Trophoblast cell (in vitro differentiated cells and primary cell): ENCODE data around the gene SPG11.
"Not testable (repeated sequence)": the region's sequence is repeated elsewhere in the genome, so short reads cannot be mapped to it uniquely, and the experiment has no call there.

Source experiments
- DNase-seq, 2 donors: peaks; one replicate each; pipeline ENCODE4 v3.0.0-alpha.2; 2016
- H2AFZ ChIP-seq: 2 replicates; pipeline ENCODE4 v1.6.1; 2013; ENCODE audit warnings: low read length, moderate library complexity, mild to moderate bottlenecking; ENCODE audit not compliant: insufficient read depth, poor library complexity
- H2AK5ac ChIP-seq: 2 replicates; pipeline ENCODE4 v1.6.1; 2013; ENCODE audit warnings: mild to moderate bottlenecking, low read length
- H2BK120ac ChIP-seq: 2 replicates; pipeline ENCODE4 v1.6.1; 2013; ENCODE audit warnings: low read length, mild to moderate bottlenecking, moderate library complexity; ENCODE audit not compliant: insufficient read depth, poor library complexity
- H2BK12ac ChIP-seq: 2 replicates; pipeline ENCODE4 v1.6.1; 2013; ENCODE audit warnings: mild to moderate bottlenecking, low read length, moderate library complexity
- H2BK5ac ChIP-seq: 2 replicates; pipeline ENCODE4 v1.6.1; 2013; ENCODE audit warnings: low read length, low read depth, moderate library complexity, mild to moderate bottlenecking; ENCODE audit not compliant: poor library complexity
- H3K14ac ChIP-seq: 2 replicates; pipeline ENCODE4 v1.6.1; 2013; ENCODE audit warnings: mild to moderate bottlenecking, low read length
- H3K18ac ChIP-seq: 2 replicates; pipeline ENCODE4 v1.6.1; 2013; ENCODE audit warnings: mild to moderate bottlenecking, low read length
- H3K23ac ChIP-seq: 2 replicates; pipeline ENCODE4 v1.6.1; 2013; ENCODE audit warnings: low read length
- H3K27ac ChIP-seq: 2 replicates; pipeline ENCODE4 v1.5.1; 2013; ENCODE audit warnings: low read depth, mild to moderate bottlenecking, inconsistent platforms, low read length, moderate library complexity
- H3K27me3 ChIP-seq: 2 replicates; pipeline ENCODE4 v1.6.1; 2013; ENCODE audit warnings: inconsistent platforms, mild to moderate bottlenecking, low read length, moderate library complexity; ENCODE audit not compliant: insufficient read depth
- H3K36me3 ChIP-seq, 2 experiments: 1 replicate in 1 of 2; 2 replicates in 1 of 2; pipeline ENCODE4 v1.6.1; 2013; ENCODE audit warnings: low read length in 2 of 2, mild to moderate bottlenecking in 2 of 2, moderate library complexity in 1 of 2; ENCODE audit not compliant: insufficient read depth in 2 of 2, control insufficient read depth in 1 of 2
- H3K4ac ChIP-seq: 2 replicates; pipeline ENCODE4 v1.6.1; 2013; ENCODE audit warnings: low read depth, mild to moderate bottlenecking, low read length, moderate library complexity
- H3K4me1 ChIP-seq, 2 experiments: 1 replicate in 1 of 2; 2 replicates in 1 of 2; pipeline ENCODE4 v1.6.1; 2013; ENCODE audit warnings: low read length in 2 of 2, mild to moderate bottlenecking in 2 of 2, moderate library complexity in 1 of 2; ENCODE audit not compliant: insufficient read depth in 2 of 2, control insufficient read depth in 1 of 2
- H3K4me2 ChIP-seq: 2 replicates; pipeline ENCODE4 v1.6.1; 2013; ENCODE audit warnings: inconsistent platforms, mild to moderate bottlenecking, low read length, moderate library complexity
- H3K4me3 ChIP-seq: 2 replicates; pipeline ENCODE4 v1.5.1; 2013; ENCODE audit warnings: mild to moderate bottlenecking, low read depth, low read length, inconsistent platforms
- H3K79me1 ChIP-seq: one replicate; pipeline ENCODE4 v1.6.1; 2013; ENCODE audit warnings: low read length
- H3K79me2 ChIP-seq: 2 replicates; pipeline ENCODE4 v1.6.1; 2013; ENCODE audit warnings: low read length, mild to moderate bottlenecking; ENCODE audit not compliant: control insufficient read depth, insufficient read depth, poor library complexity
- H3K9ac ChIP-seq: 2 replicates; pipeline ENCODE4 v1.6.1; 2013; ENCODE audit warnings: mild to moderate bottlenecking, low read length
- H3K9me3 ChIP-seq: 2 replicates; pipeline ENCODE4 v1.6.1; 2013; ENCODE audit warnings: low read depth, mild to moderate bottlenecking, control low read depth, inconsistent platforms, low read length; ENCODE audit not compliant: insufficient read depth
- H4K12ac ChIP-seq: 2 replicates; pipeline ENCODE4 v1.6.1; 2013; ENCODE audit warnings: low read depth, mild to moderate bottlenecking, low read length, moderate library complexity
- H4K8ac ChIP-seq: 2 replicates; pipeline ENCODE4 v1.6.1; 2013; ENCODE audit warnings: low read depth, mild to moderate bottlenecking, low read length, moderate library complexity
- H4K91ac ChIP-seq: one replicate; pipeline ENCODE4 v1.6.1; 2013; ENCODE audit warnings: low read depth, mild to moderate bottlenecking, low read length, moderate library complexity
- WGBS: extraction: QIAGEN DNeasy Blood & Tissue Kit; methylation state at CpG from one replicate; pipeline ENCODE4 v1.1.7; 2013; ENCODE audit warnings: missing lambda C conversion rate; ENCODE audit not compliant: insufficient read length, insufficient coverage; ENCODE audit errors: extremely low coverage; 5-methylcytosine and 5-hydroxymethylcytosine counted together

SPG11 gene

DNA sequence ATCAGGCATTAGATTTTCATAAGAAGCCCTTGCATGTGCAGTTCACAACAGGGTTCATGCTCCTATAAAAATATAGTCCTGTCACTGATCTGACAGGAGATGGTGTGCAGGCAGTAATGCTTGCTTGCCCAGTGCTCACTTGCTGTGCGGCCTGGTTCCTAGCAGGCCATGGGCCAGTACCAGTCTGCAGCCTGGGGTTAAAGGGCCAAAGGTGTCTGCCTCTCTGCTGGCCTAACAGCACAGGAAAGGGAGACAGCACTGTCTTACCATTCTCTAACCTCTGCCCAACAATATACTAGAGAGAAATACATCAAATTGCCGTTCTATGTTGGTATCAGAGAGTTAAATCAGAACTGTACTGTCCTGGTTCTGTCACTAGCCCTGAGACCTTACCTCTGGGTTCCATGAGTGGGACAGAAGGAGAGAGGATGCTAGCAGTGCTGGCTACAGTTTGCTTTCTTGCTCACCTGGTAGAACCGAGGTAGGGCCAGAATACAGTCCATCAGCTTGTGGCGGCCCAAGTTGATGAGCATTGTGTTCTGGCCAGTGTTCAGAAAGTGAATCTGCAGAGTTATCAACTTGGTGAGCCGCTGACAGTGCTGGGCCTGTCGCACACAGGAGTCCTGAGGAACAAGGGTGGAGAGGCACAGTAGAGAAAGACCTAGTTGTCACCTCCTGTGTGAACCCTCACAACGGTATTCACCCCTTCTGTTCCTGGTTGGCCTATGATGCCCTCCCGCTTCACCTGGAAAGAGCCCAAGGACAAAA is 97.9 kb downstream of the SPG11 start:
- no peak overlapping the region for H2AK5ac ChIP-seq
- H3K36me3 ChIP-seq, result peaks cover 38 to 56% of the 10 kb centered on the region in 2 experiments
- WGBS, result no CpG with 5 or more reads among the region's 8 CpGs
- H3K79me2 ChIP-seq, result no peaks in the 10 kb centered on the region
- no peak overlapping the region for H3K18ac ChIP-seq
- no peak overlapping the region for H2AFZ ChIP-seq
- H4K8ac ChIP-seq, result no peak overlapping the region
- H3K4me2 ChIP-seq, result no peak overlapping the region
- no peak overlapping the region for H2BK120ac ChIP-seq
- H3K14ac ChIP-seq, result no peak overlapping the region
- no peak for DNase-seq
- peaks cover 3% of the 10 kb centered on the region in 2 experiments for H3K4me1 ChIP-seq
- H3K9me3 ChIP-seq, result peaks cover 12% of the 10 kb centered on the region
- no peak overlapping the region for H3K23ac ChIP-seq
- no peak overlapping the region for H2BK5ac ChIP-seq
- no peak overlapping the region for H2BK12ac ChIP-seq
- H3K4ac ChIP-seq, result no peak overlapping the region
- no peak overlapping the region for H3K27ac ChIP-seq
- no peak overlapping the region for H4K91ac ChIP-seq
- no peaks in the 10 kb centered on the region for H3K27me3 ChIP-seq
- H3K4me3 ChIP-seq, result no peak overlapping the region
- H4K12ac ChIP-seq, result no peak overlapping the region
- H3K79me1 ChIP-seq, result peaks cover 2% of the 10 kb centered on the region
- no peak overlapping the region for H3K9ac ChIP-seq

DNA sequence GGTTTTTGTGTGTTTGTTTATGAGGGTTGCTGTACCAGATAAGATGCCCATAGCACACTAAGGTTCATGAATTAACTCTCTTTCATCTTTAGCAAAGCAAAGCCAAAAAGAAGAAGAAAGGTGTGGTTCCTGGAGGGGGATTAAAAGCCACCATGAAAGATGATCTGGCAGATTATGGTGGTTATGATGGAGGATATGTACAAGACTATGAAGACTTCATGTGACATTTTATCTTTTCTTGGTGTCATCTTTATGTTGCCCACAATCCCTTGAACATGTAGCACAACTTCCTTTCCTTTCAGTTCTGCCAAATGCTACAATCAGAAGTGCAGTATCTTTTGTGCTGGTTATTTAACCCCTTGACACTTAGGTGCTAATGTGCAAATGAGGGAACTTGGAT is 102.5 kb downstream of the SPG11 start:
- not testable (repeated sequence) for H3K9ac ChIP-seq, H3K79me2 ChIP-seq, H4K91ac ChIP-seq, H3K27ac ChIP-seq, H2AK5ac ChIP-seq, H3K4me2 ChIP-seq, H4K12ac ChIP-seq, H2BK5ac ChIP-seq, H3K4me3 ChIP-seq, H2BK12ac ChIP-seq, H3K18ac ChIP-seq, H3K4me1 ChIP-seq, DNase-seq, H3K27me3 ChIP-seq, H3K79me1 ChIP-seq, H4K8ac ChIP-seq, H3K4ac ChIP-seq, H2BK120ac ChIP-seq, H3K23ac ChIP-seq, H3K14ac ChIP-seq, H2AFZ ChIP-seq
- Histone ChIP-seq H3K36me3 (peaks cover 37 to 50% of the 10 kb centered on the region in 2 experiments), H3K9me3 (peaks cover 11% of the 10 kb centered on the region)

DNA sequence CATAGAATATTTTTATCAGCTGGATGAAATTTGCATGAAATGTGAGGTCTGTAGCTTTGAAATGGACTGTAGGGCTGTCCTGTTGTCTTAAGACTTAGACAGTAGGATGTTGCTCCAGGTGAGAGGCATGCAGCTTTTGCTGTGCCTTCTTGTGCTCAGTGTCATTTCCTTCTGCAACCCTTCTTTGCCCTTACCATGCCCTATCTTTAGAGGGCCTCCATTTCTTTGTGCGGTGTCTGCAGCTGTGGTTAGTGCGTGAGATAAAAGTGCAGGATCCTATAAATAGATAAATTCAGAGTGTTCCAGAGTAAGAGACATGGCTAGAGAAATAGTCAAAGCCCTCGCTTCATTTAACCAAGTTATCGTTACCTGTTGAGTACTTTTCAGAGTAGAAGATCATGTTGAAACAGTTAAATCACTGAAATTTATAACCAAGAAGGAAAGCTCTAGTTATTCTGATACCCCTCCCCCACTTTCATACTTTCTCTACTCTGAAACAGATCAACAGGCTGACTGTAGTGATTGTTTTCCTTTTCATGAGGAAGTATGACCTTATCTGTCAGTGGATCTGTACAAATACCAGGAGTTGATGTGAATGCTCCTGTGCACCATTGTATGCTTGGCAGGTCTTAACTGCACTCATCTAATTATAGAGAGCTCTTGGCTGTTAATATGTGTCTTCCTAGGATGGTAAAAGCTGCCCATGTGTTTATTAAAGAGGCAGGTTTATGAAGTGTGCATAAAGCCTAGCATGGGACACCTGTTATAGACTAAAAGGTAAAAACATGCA is 108.3 kb downstream of the SPG11 start:
- WGBS, result no CpG with 5 or more reads among the region's 4 CpGs

DNA sequence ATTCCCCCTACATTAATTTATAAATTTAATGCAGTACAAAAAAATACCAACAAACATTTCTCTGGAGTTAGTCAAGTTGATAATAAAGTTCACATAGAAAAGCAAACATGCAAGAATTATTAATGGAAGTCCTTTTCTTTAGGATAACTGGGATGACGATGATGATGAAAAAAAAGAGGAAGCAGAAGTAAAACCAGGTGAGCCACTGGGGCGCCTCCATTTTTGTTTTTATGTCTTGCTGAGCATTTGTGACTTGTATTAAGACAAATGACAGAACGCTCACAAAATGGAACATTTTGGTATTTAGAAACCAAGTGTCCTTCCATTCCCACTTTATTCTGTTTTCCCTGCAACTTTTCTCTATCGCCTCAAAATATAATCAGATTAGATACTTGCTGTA is 112.7 kb downstream of the SPG11 start:
- no peaks in the 10 kb centered on the region for H3K27me3 ChIP-seq
- no peak overlapping the region for H3K9ac ChIP-seq
- H2BK120ac ChIP-seq, result no peak overlapping the region
- H3K4me1 ChIP-seq, result peaks cover 2 to 3% of the 10 kb centered on the region in 2 experiments
- H3K9me3 ChIP-seq, result no peaks in the 10 kb centered on the region
- H3K4ac ChIP-seq, result no peak overlapping the region
- H2AFZ ChIP-seq, result no peak overlapping the region
- H3K36me3 ChIP-seq, result peaks cover 21 to 25% of the 10 kb centered on the region in 2 experiments
- no peaks in the 10 kb centered on the region for H3K79me2 ChIP-seq
- H2BK12ac ChIP-seq, result no peak overlapping the region
- H4K91ac ChIP-seq, result no peak overlapping the region
- no peak overlapping the region for H4K12ac ChIP-seq
- H2AK5ac ChIP-seq, result no peak overlapping the region
- H3K18ac ChIP-seq, result no peak overlapping the region
- H3K23ac ChIP-seq, result no peak overlapping the region
- no peak for DNase-seq
- no peak overlapping the region for H4K8ac ChIP-seq
- no peak overlapping the region for H3K4me2 ChIP-seq
- no CpG with 5 or more reads among the region's 4 CpGs for WGBS
- no peak overlapping the region for H3K4me3 ChIP-seq
- no peak overlapping the region for H2BK5ac ChIP-seq
- H3K14ac ChIP-seq, result no peak overlapping the region
- no peak overlapping the region for H3K27ac ChIP-seq
- H3K79me1 ChIP-seq, result peaks cover 2% of the 10 kb centered on the region

More for the DNA sequence above, 108.3 kb downstream of the SPG11 start:
- H3K9me3 ChIP-seq, result no peaks in the 10 kb centered on the region
- no peaks in the 10 kb centered on the region for H3K27me3 ChIP-seq
- no peak overlapping the region for H2AK5ac ChIP-seq
- H3K4me1 ChIP-seq, result peaks cover 7 to 10% of the 10 kb centered on the region in 2 experiments
- no peak overlapping the region for H2BK12ac ChIP-seq
- H4K91ac ChIP-seq, result no peak overlapping the region
- peaks cover 2% of the 10 kb centered on the region for H3K79me1 ChIP-seq
- H2BK5ac ChIP-seq, result no peak overlapping the region
- no peak overlapping the region for H3K18ac ChIP-seq
- H4K12ac ChIP-seq, result no peak overlapping the region
- H3K14ac ChIP-seq, result no peak overlapping the region
- H3K36me3 ChIP-seq, result peaks cover 38 to 39% of the 10 kb centered on the region in 2 experiments
- no peak overlapping the region for H3K23ac ChIP-seq
- no peak overlapping the region for H3K4me3 ChIP-seq
- H2AFZ ChIP-seq, result no peak overlapping the region
- no peak overlapping the region for H3K4me2 ChIP-seq
- H3K4ac ChIP-seq, result no peak overlapping the region
- no peak overlapping the region for H4K8ac ChIP-seq
- H2BK120ac ChIP-seq, result no peak overlapping the region
- no peak overlapping the region for H3K9ac ChIP-seq
- no peaks in the 10 kb centered on the region for H3K79me2 ChIP-seq
- DNase-seq, result no peak
- no peak overlapping the region for H3K27ac ChIP-seq
